ENCODE results near the gene ARHGAP19. TPM values are rescaled to one million over a fixed set of nuclear protein-coding genes. Genes with fewer than 3 reads are reported as not detected.

Gene ARHGAP19
- total RNA-seq, 4 donors from 2014 or later, result 3.7 to 15.4 (median 7.5) TPM

- H3K9me3 ChIP-seq, result no peaks in the 10 kb centered on the region
- no peak overlapping the region for H3K27ac ChIP-seq
- no peak for DNase-seq
- H3K36me3 ChIP-seq, result no peaks in the 10 kb centered on the region
- H3K4me1 ChIP-seq, result peaks cover 4 to 23% (median 17%) of the 10 kb centered on the region in 3 donors
- intact Hi-C loops (cut with DNase I), result loop anchor here (10.0 kb wide), 1 partner anchor 54 kb away; the partner anchor contains the start of gene FRAT2
- no peak overlapping the region for H3K4me3 ChIP-seq
- WGBS, 2 donors, result 90 to 92% methylated on average over 3 of the region's 3 CpGs
- TF ChIP-seq CTCF (IDR thresholded peaks at IDR 0.05) (no peak), POLR2A (IDR thresholded peaks at IDR 0.05) (no peak)
- H3K27me3 ChIP-seq, result no peaks in the 10 kb centered on the region
Observed at GRCh38 chr10:97280783-97281182, 11.7 kb downstream of the ARHGAP19 start.

- no peak for DNase-seq
- H3K4me1 ChIP-seq, result peaks cover 4 to 23% (median 17%) of the 10 kb centered on the region in 3 donors
- intact Hi-C loops (cut with DNase I), result no loop called here
- no peak for TF ChIP-seq CTCF (IDR thresholded peaks at IDR 0.05)
- TF ChIP-seq POLR2A (IDR thresholded peaks at IDR 0.05), result no peak
- no peak overlapping the region for H3K4me3 ChIP-seq
- no peaks in the 10 kb centered on the region for H3K27me3 ChIP-seq
- WGBS, 2 donors, result 59 to 75% methylated on average over 9 of the region's 9 CpGs
- peak overlapping the region; percentile 15 to 57 (median 40) for H3K27ac ChIP-seq
- no peaks in the 10 kb centered on the region for H3K36me3 ChIP-seq
- H3K9me3 ChIP-seq, result no peaks in the 10 kb centered on the region
Observed at GRCh38 chr10:97279121-97279815, 13.2 kb downstream of the ARHGAP19 start.

GRCh38 chr10:97278491-97278989, 13.9 kb downstream of the ARHGAP19 start:
- no peaks in the 10 kb centered on the region for H3K36me3 ChIP-seq
- intact Hi-C loops (cut with DNase I), result no loop called here
- no peaks in the 10 kb centered on the region for H3K27me3 ChIP-seq
- H3K4me1 ChIP-seq, result peaks cover 4 to 23% (median 17%) of the 10 kb centered on the region in 3 donors
- no peak for DNase-seq
- H3K4me3 ChIP-seq, result no peak overlapping the region
- peak overlapping the region; percentile 15 to 57 (median 40) for H3K27ac ChIP-seq
- TF ChIP-seq POLR2A (IDR thresholded peaks at IDR 0.05) (no peak), CTCF (IDR thresholded peaks at IDR 0.05) (peak; percentile 54 to 75 (median 60))
- H3K9me3 ChIP-seq, result no peaks in the 10 kb centered on the region

GRCh38 chr10:97277551-97277950, 14.9 kb downstream of the ARHGAP19 start:
- intact Hi-C loops (cut with DNase I), result no loop called here
- Histone ChIP-seq H3K4me3 (no peak overlapping the region), H3K9me3 (no peaks in the 10 kb centered on the region), H3K36me3 (no peaks in the 10 kb centered on the region), H3K27ac (peak overlapping the region in 1 of 4 donors; percentile 57), H3K27me3 (no peaks in the 10 kb centered on the region), H3K4me1 (peaks cover 4 to 23% (median 17%) of the 10 kb centered on the region in 3 donors)
- DNase-seq, result no peak
- WGBS, 2 donors, result 33 to 60% methylated on average over 1 of the region's 1 CpG
- TF ChIP-seq CTCF (IDR thresholded peaks at IDR 0.05), result no peak
- TF ChIP-seq POLR2A (IDR thresholded peaks at IDR 0.05), result no peak

GRCh38 chr10:97274828-97275227, 17.6 kb downstream of the ARHGAP19 start:
- Histone ChIP-seq H3K4me1 (peaks cover 4 to 23% (median 17%) of the 10 kb centered on the region in 3 donors), H3K27me3 (no peaks in the 10 kb centered on the region), H3K27ac (no peak overlapping the region), H3K4me3 (no peak overlapping the region), H3K36me3 (no peaks in the 10 kb centered on the region), H3K9me3 (no peaks in the 10 kb centered on the region)
- DNase-seq, result no peak
- WGBS, 2 donors, result 75 to 77% methylated on average over 3 of the region's 9 CpGs
- intact Hi-C loops (cut with DNase I), result no loop called here
- TF ChIP-seq POLR2A (IDR thresholded peaks at IDR 0.05), result no peak
- TF ChIP-seq CTCF (IDR thresholded peaks at IDR 0.05), result no peak

Measured in esophagus squamous epithelium (tissue), 5 donors.